Activated CD8-positive, alpha-beta T cell treated with anti-CD3 and anti-CD28 coated beads, Interleukin-2, amount 10 ng/mL, durations not matched to agents 7 days and 5 days (primary cell): ENCODE data around the gene MUC7. TPM values are rescaled to one million over a fixed set of nuclear protein-coding genes. Genes with fewer than 3 reads are reported as not detected.

Source experiments
- ATAC-seq: fragments of 150-1000 bp; cut with Tn5 transposase; one replicate; pipeline ENCODE4 v1.10.0; 2021; ENCODE audit warnings: moderate library complexity
- CTCF ChIA-PET: fragments of 350-600 bp; sonication (Branson Sonifier 250); formaldehyde crosslinking; loops from one replicate; lab custom pipeline; 2021; ENCODE audit warnings: antibody characterized with exemption; lab: Charles Lee
- POLR2A ChIA-PET: fragments of 350-600 bp; sonication (Branson Sonifier 250); formaldehyde crosslinking; loops from one replicate; lab custom pipeline; 2021; ENCODE audit warnings: antibody characterized with exemption; lab: Charles Lee
- DNase-seq: peaks from one replicate; pipeline ENCODE4 v3.0.0-alpha.2; 2020
- H3K27ac Mint-ChIP-seq: one replicate; pipeline ENCODE4 v1.8.0; 2021; ENCODE audit warnings: mild to moderate bottlenecking, mixed read lengths
- H3K27me3 Mint-ChIP-seq: one replicate; pipeline ENCODE4 v1.8.0; 2021; ENCODE audit warnings: low read depth, mixed read lengths
- H3K36me3 Mint-ChIP-seq: one replicate; pipeline ENCODE4 v1.8.0; 2021; ENCODE audit warnings: low read depth, mixed read lengths
- H3K4me1 Mint-ChIP-seq: one replicate; pipeline ENCODE4 v1.8.0; 2021; ENCODE audit warnings: low read depth, mixed read lengths
- H3K4me3 Mint-ChIP-seq: one replicate; pipeline ENCODE4 v1.8.0; 2021; ENCODE audit warnings: mild to moderate bottlenecking, mixed read lengths
- H3K9me3 Mint-ChIP-seq: one replicate; pipeline ENCODE4 v1.8.0; 2022; ENCODE audit warnings: mixed read lengths; ENCODE audit not compliant: insufficient read depth
- total RNA-seq, 2 experiments: library from RNA; stranded (reverse); gene quantifications; one replicate each; pipeline ENCODE4 v1.2.3, GENCODE V29; 2021

The MUC7 gene
- total RNA-seq, 2 experiments from 2014 or later = not detected

- Mint-ChIP-seq H3K4me1 (no peaks in the 10 kb centered on the region), H3K27me3 (no peaks in the 10 kb centered on the region), H3K27ac (no peak overlapping the region), H3K36me3 (no peaks in the 10 kb centered on the region), H3K9me3 (no peaks in the 10 kb centered on the region), H3K4me3 (no peak overlapping the region)
- DNase-seq (no peak), ATAC-seq (no peak)
- ChIA-PET CTCF (no interaction called here), POLR2A (no interaction called here)
Measured at GRCh38 chr4:70504733-70505132, 32.7 kb downstream of the MUC7 start.

- H3K27me3 Mint-ChIP-seq = no peaks in the 10 kb centered on the region
- no peaks in the 10 kb centered on the region for H3K4me1 Mint-ChIP-seq
- POLR2A ChIA-PET = no interaction called here
- ATAC-seq (peak; percentile 72), DNase-seq (peak; percentile 53)
- H3K36me3 Mint-ChIP-seq = no peaks in the 10 kb centered on the region
- H3K4me3 Mint-ChIP-seq = no peak overlapping the region
- H3K9me3 Mint-ChIP-seq = no peaks in the 10 kb centered on the region
- H3K27ac Mint-ChIP-seq = no peak overlapping the region
- CTCF ChIA-PET = interaction anchor here (1.2 kb wide), 1 partner anchor 54 kb away, joined by 5 read pairs; no protein-coding TSS in a partner anchor
Measured at GRCh38 chr4:70505151-70505748, 33.3 kb downstream of the MUC7 start.

GRCh38 chr4:70508801-70509200 lies 36.8 kb downstream of the MUC7 start:
- H3K4me1 Mint-ChIP-seq = no peaks in the 10 kb centered on the region
- no peaks in the 10 kb centered on the region for H3K27me3 Mint-ChIP-seq
- H3K27ac Mint-ChIP-seq = no peak overlapping the region
- POLR2A ChIA-PET = no interaction called here
- H3K9me3 Mint-ChIP-seq = no peaks in the 10 kb centered on the region
- DNase-seq = no peak
- no peak overlapping the region for H3K4me3 Mint-ChIP-seq
- CTCF ChIA-PET = no interaction called here
- no peak for ATAC-seq
- no peaks in the 10 kb centered on the region for H3K36me3 Mint-ChIP-seq

DNA sequence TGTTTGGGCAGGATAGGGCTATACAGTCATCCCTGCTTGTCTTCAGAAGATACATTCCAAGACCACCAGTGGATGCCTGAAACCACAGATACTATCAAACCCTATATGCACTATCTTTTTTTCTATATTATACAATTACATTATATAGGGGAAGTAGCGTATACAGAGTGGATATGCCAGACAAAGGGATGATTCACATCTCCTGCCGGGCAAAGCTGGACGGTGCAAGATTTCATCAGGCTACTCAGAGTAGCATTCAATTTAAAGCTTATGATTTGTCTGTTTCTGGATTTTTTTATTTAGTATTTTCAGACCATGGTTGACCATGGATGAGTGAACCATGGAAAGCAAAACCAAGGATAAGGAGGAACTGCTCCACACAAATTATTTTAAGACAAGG lies 39.4 kb downstream of the MUC7 start:
- POLR2A ChIA-PET = no interaction called here
- Mint-ChIP-seq H3K36me3 (no peaks in the 10 kb centered on the region), H3K9me3 (no peaks in the 10 kb centered on the region), H3K4me3 (no peak overlapping the region), H3K4me1 (no peaks in the 10 kb centered on the region), H3K27ac (no peak overlapping the region), H3K27me3 (no peaks in the 10 kb centered on the region)
- no peak for ATAC-seq
- CTCF ChIA-PET = interaction anchor here (1.0 kb wide), 1 partner anchor 17 kb away, joined by 3 read pairs; no protein-coding TSS in a partner anchor
- DNase-seq = no peak

GRCh38 chr4:70515367-70516250 lies 43.6 kb downstream of the MUC7 start:
- no peak for ATAC-seq
- ChIA-PET CTCF (no interaction called here), POLR2A (no interaction called here)
- Mint-ChIP-seq H3K9me3 (no peaks in the 10 kb centered on the region), H3K4me3 (no peak overlapping the region), H3K27ac (no peak overlapping the region), H3K27me3 (no peaks in the 10 kb centered on the region), H3K4me1 (no peaks in the 10 kb centered on the region), H3K36me3 (no peaks in the 10 kb centered on the region)
- DNase-seq = no peak

GRCh38 chr4:70518269-70518668 lies 46.3 kb downstream of the MUC7 start, which contains the start of gene AMTN:
Gene AMTN (plus strand): TSS chr4:70518569. CDS start chr4:70518778, 209 bp downstream.
- no peak for ATAC-seq
- Mint-ChIP-seq H3K4me3 (no peak within 1 kb of the TSS), H3K27me3 (no peaks in the 10 kb centered on the region), H3K4me1 (no peaks in the 10 kb centered on the region), H3K36me3 (no peaks in the 10 kb centered on the region), H3K9me3 (no peaks in the 10 kb centered on the region), H3K27ac (no peak within 1 kb of the TSS)
- ChIA-PET POLR2A (no interaction called here), CTCF (interaction anchor here (1.0 kb wide), 1 partner anchor 13 kb away, joined by 3 read pairs; no protein-coding TSS in a partner anchor)
- DNase-seq = no peak

- Mint-ChIP-seq H3K4me3 (no peak overlapping the region), H3K36me3 (no peaks in the 10 kb centered on the region), H3K27me3 (no peaks in the 10 kb centered on the region), H3K4me1 (no peaks in the 10 kb centered on the region), H3K27ac (no peak overlapping the region), H3K9me3 (no peaks in the 10 kb centered on the region)
- POLR2A ChIA-PET = no interaction called here
- no peak for DNase-seq
- CTCF ChIA-PET = interaction anchor here (1.0 kb wide), 1 partner anchor 13 kb away, joined by 3 read pairs; no protein-coding TSS in a partner anchor
- ATAC-seq = no peak
Measured at GRCh38 chr4:70518716-70519115, 46.7 kb downstream of the MUC7 start.

GRCh38 chr4:70522626-70523025 lies 50.6 kb downstream of the MUC7 start:
- no peaks in the 10 kb centered on the region for H3K4me1 Mint-ChIP-seq
- ATAC-seq = no peak
- DNase-seq = no peak
- H3K27ac Mint-ChIP-seq = no peak overlapping the region
- ChIA-PET POLR2A (no interaction called here), CTCF (no interaction called here)
- H3K9me3 Mint-ChIP-seq = no peaks in the 10 kb centered on the region
- no peaks in the 10 kb centered on the region for H3K36me3 Mint-ChIP-seq
- H3K4me3 Mint-ChIP-seq = no peak overlapping the region
- peaks cover 2% of the 10 kb centered on the region for H3K27me3 Mint-ChIP-seq

DNA sequence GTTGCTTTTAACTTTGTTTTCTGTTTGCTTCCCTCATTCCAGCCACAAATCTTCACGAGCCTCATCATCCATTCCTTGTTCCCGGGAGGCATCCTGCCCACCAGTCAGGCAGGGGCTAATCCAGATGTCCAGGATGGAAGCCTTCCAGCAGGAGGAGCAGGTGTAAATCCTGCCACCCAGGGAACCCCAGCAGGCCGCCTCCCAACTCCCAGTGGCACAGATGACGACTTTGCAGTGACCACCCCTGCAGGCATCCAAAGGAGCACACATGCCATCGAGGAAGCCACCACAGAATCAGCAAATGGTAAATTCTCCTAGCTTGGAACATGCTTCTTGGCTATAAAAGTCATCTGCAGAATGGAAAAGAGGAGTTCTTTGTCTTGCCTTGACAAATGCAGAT lies 59.0 kb downstream of the MUC7 start:
- no peak for DNase-seq
- Mint-ChIP-seq H3K27ac (no peak overlapping the region), H3K36me3 (no peaks in the 10 kb centered on the region), H3K4me3 (no peak overlapping the region), H3K9me3 (no peaks in the 10 kb centered on the region), H3K4me1 (no peaks in the 10 kb centered on the region), H3K27me3 (peaks cover 2% of the 10 kb centered on the region)
- ChIA-PET CTCF (interaction anchor here (1.6 kb wide), 2 partner anchors 10 to 13 kb away, joined by 3 to 4 read pairs; partner anchors contain the start of gene AMTN), POLR2A (interaction anchor here (0.6 kb wide), 1 partner anchor 13 kb away, joined by 3 read pairs; no protein-coding TSS in a partner anchor)
- ATAC-seq = no peak

- ChIA-PET POLR2A (no interaction called here), CTCF (interaction anchor here (1.2 to 1.6 kb wide), 3 partner anchors 9 to 29 kb away, joined by 3 to 4 read pairs (median 4); partner anchors contain the start of gene AMTN)
- Mint-ChIP-seq H3K27ac (no peak overlapping the region), H3K4me1 (no peaks in the 10 kb centered on the region), H3K27me3 (peaks cover 2% of the 10 kb centered on the region), H3K4me3 (no peak overlapping the region), H3K9me3 (no peaks in the 10 kb centered on the region), H3K36me3 (no peaks in the 10 kb centered on the region)
- DNase-seq (no peak), ATAC-seq (no peak)
Measured at GRCh38 chr4:70531981-70532380, 60.0 kb downstream of the MUC7 start.
